Measurements from ENCODE around the gene UQCRC1. TPM values are rescaled to one million over a fixed set of nuclear protein-coding genes. Genes with fewer than 3 reads are reported as not detected.

The UQCRC1 gene
- total and polyA plus RNA-seq, 2 of the 8 experiments (the other 6 are each of a cell fraction or from before 2014, with no cell fraction given), result 310 to 720 TPM

- FAIRE-seq (no peak), DNase-seq (ENCODE audit: low read depth in 1 of 2, low spot score in 2 of 2) (no peak)
- Histone ChIP-seq H3K4me1 (replicated peaks in 1 of 4; ENCODE audit: control insufficient read depth in 3 of 4, insufficient read depth in 4 of 4, low read length in 3 of 4) (peaks cover 3 to 6% (median 5%) of the 10 kb centered on the region in 4 experiments), H3K23ac (ENCODE audit: insufficient read length) (no peak overlapping the region), H3K14ac (ENCODE audit: insufficient read length) (no peak overlapping the region), H3K4me3 (ENCODE audit: extremely low read depth in 1 of 4, insufficient read depth in 2 of 4, low read depth in 3 of 4, low read length in 4 of 4) (no peak overlapping the region), H2BK15ac (ENCODE audit: low read length) (no peak overlapping the region), H2AK5ac (ENCODE audit: low read depth, low read length) (no peak overlapping the region), H4K91ac (replicated peaks; ENCODE audit: insufficient read length, low read length) (no peak overlapping the region), H3K27ac (ENCODE audit: low read depth, low read length) (no peak overlapping the region), H2BK120ac (replicated peaks; ENCODE audit: low read depth, low read length) (no peak overlapping the region), H3K79me2 (ENCODE audit: control insufficient read depth in 1 of 2, insufficient read depth in 2 of 2, low read length in 2 of 2) (peaks cover 0 to 9% of the 10 kb centered on the region in 2 experiments; a peak in 1 of 4 replicates), H3K4me2 (ENCODE audit: insufficient read depth in 1 of 2, low read depth in 2 of 2, low read length in 2 of 2) (no peak overlapping the region), H3K9ac (replicated peaks in 1 of 4; ENCODE audit: extremely low read depth in 1 of 4, low read depth in 3 of 4, low read length in 3 of 4) (no peak overlapping the region), H2BK5ac (ENCODE audit: low read depth, low read length) (no peak overlapping the region), H4K8ac (ENCODE audit: extremely low read depth, insufficient read depth, low read length) (no peak overlapping the region), H3K18ac (ENCODE audit: extremely low read depth, low read length) (no peak overlapping the region), H3K79me1 (ENCODE audit: low read depth, low read length) (peaks cover 7% of the 10 kb centered on the region), H3K36me3 (ENCODE audit: control insufficient read depth in 2 of 4, insufficient read depth in 4 of 4, low read length in 3 of 4) (peaks cover 20 to 43% (median 34%) of the 10 kb centered on the region in 4 experiments), H3K4ac (replicated peaks; ENCODE audit: insufficient read length, low read depth, low read length) (no peak overlapping the region), H2BK20ac (ENCODE audit: low read length) (no peak overlapping the region), H4K5ac (ENCODE audit: insufficient read length, low read depth, low read length) (no peak overlapping the region), H3K23me2 (ENCODE audit: low read depth, low read length) (peaks cover 4% of the 10 kb centered on the region; the same call in 1 of the 2 replicates), H2BK12ac (ENCODE audit: low read depth, low read length) (no peak overlapping the region), H3K9me3 (ENCODE audit: insufficient read depth in 2 of 2, low read depth in 1 of 2, low read length in 1 of 2) (no peaks in the 10 kb centered on the region), H2AFZ (ENCODE audit: low read length) (no peak overlapping the region), H3K56ac (replicated peaks; ENCODE audit: insufficient read length, low read depth, low read length) (no peak overlapping the region), H4K20me1 (replicated peaks in 1 of 2; ENCODE audit: control insufficient read depth in 1 of 2, insufficient read depth in 2 of 2, low read length in 2 of 2) (peaks cover 6 to 29% of the 10 kb centered on the region in 2 experiments), H3K27me3 (replicated peaks in 1 of 4; ENCODE audit: control insufficient read depth in 3 of 4, extremely low read depth in 1 of 4, insufficient read depth in 3 of 4, low read length in 3 of 4) (no peaks in the 10 kb centered on the region; a peak in 1 of 7 replicates)
- ChIA-PET CTCF (ENCODE audit: partially characterized antibody) (interaction anchor here (0.9 to 5.8 kb wide), 5 partner anchors 11 to 72 kb away, joined by 3 to 45 read pairs (median 3); partner anchors contain the start of genes NCKIPSD, PFKFB4 and TMEM89), POLR2A (ENCODE audit: partially characterized antibody) (interaction anchor here (1.0 to 6.5 kb wide), 5 partner anchors 8 to 287 kb away, joined by 3 to 71 read pairs (median 3); partner anchors contain the start of genes ARIH2 and TMEM89)
- WGBS, 2 experiments (ENCODE audit: extremely low coverage in 1 of 2, insufficient coverage in 1 of 2, insufficient read length in 1 of 2, insufficient replicate concordance in 2 of 2, low coverage in 1 of 2, low lambda C conversion rate in 2 of 2, missing lambda C conversion rate in 1 of 2), result 96% methylated on average over 21 of the region's 22 CpGs; no CpG with 5 or more reads in 1 of the 2 experiments
- TF ChIP-seq CREB1 (IDR thresholded peaks at IDR 0.05) (no peak), SIRT6 (IDR thresholded peaks at IDR 0.05; ENCODE audit: low read length) (no peak), EZH2 (IDR thresholded peaks at IDR 0.05; ENCODE audit: low read depth, low read length, severe bottlenecking) (no peak), RAD21 (IDR thresholded peaks at IDR 0.05 in 1 of 2, conservative IDR thresholded peaks at IDR 0.05 in 1 of 2; ENCODE audit: low read depth in 2 of 2, low read length in 2 of 2) (no peak), TEAD4 (IDR thresholded peaks at IDR 0.05; ENCODE audit: low read depth, low read length) (no peak), KDM4A (IDR thresholded peaks at IDR 0.05; ENCODE audit: low read depth, low read length, severe bottlenecking) (no peak), HDAC6 (IDR thresholded peaks at IDR 0.05; ENCODE audit: low read depth, low read length) (no peak), MAX (IDR thresholded peaks at IDR 0.05) (no peak), NANOG (IDR thresholded peaks at IDR 0.05; ENCODE audit: insufficient read depth, low read depth, low read length, poor library complexity, severe bottlenecking) (no peak), SP2 (IDR thresholded peaks at IDR 0.05; ENCODE audit: low read length) (no peak), KDM5A (IDR thresholded peaks at IDR 0.05; ENCODE audit: low read length) (no peak)
These were observed 22.3 kb upstream of the UQCRC1 start for GRCh38 chr3:48631516-48632448.

All from H1 (cell line).